Lower leg skin (tissue), 4 donors: ENCODE data around the gene CDH11. TPM values are rescaled to one million over a fixed set of nuclear protein-coding genes. Genes with fewer than 3 reads are reported as not detected.

Source experiments
- DNase-seq, 2 donors: peaks; one replicate each; pipeline ENCODE4 v3.0.0-alpha.2; 2019; ENCODE audit warnings: low spot score in 2 of 2
- H3K4me3 ChIP-seq: fragments of 200-600 bp; sonication (generic); 2 replicates; pipeline ENCODE4 v1.5.1; 2017; ENCODE audit warnings: mild to moderate bottlenecking, low read depth; ENCODE audit not compliant: poor library complexity, severe bottlenecking
- CTCF ChIP-seq, 3 donors: fragments of 450-650 bp; IDR thresholded peaks; one replicate each; pipeline ENCODE4 v1.5.1; 2016; ENCODE audit warnings: antibody characterized with exemption in 3 of 3, mild to moderate bottlenecking in 3 of 3, moderate library complexity in 2 of 3
- POLR2A ChIP-seq, 2 donors: fragments of 450-650 bp; IDR thresholded peaks; one replicate each; pipeline ENCODE4 v1.6.1; 2016 to 2017; ENCODE audit warnings: antibody characterized with exemption in 2 of 2, mild to moderate bottlenecking in 1 of 2, moderate library complexity in 1 of 2
- WGBS, 2 donors: methylation state at CpG; one replicate each; pipeline ENCODE4 v1.1.5; 2018; 5-methylcytosine and 5-hydroxymethylcytosine counted together
- intact Hi-C: fragments of 100-400 bp; cut with DNase I; formaldehyde crosslinking; loops from one replicate; pipeline ENCODE4 v1.15.0; 2023; ENCODE audit warnings: low total_unique reads
- total RNA-seq, 4 donors: library from RNA; depleted of rRNA; stranded (reverse); fragments of >200 nt; gene quantifications; one replicate each; pipeline ENCODE4 v1.1.0, GENCODE V29; 2016

The CDH11 gene
- total RNA-seq, 4 donors from 2014 or later = 37.4 to 78.8 (median 47.5) TPM

- no peak for TF ChIP-seq POLR2A (IDR thresholded peaks at IDR 0.05)
- TF ChIP-seq CTCF (IDR thresholded peaks at IDR 0.05) = no peak
- intact Hi-C loops = no loop called here
- DNase-seq = no peak
- H3K4me3 ChIP-seq = no peak overlapping the region
- WGBS, 2 donors = 59 to 62% methylated on average over 2 of the region's 2 CpGs
Measured at GRCh38 chr16:64962786-64963185, 159.1 kb downstream of the CDH11 start.

DNA sequence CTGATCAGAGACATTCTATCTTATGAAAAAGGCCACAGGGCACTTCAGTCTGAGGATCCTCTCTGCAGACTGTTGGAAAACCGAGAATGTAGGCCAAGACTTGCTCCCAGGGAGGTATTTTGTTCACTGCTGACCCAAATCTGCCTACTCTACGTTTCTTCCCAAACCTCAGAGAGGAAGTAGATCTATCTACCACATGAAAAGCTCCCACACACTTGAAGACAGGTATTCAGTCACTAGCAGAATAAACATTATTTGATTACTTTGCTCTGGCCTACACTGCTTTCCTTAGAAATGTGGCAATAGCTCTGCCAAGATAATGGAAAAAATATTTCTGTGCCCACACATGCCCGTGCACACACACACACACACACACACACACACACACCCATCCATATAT is 164.6 kb downstream of the CDH11 start:
- intact Hi-C loops = no loop called here
- 61 to 63% methylated on average over 3 of the region's 3 CpGs for WGBS, 2 donors
- TF ChIP-seq POLR2A (IDR thresholded peaks at IDR 0.05) = no peak
- no peak for TF ChIP-seq CTCF (IDR thresholded peaks at IDR 0.05)
- no peak for DNase-seq
- no peak overlapping the region for H3K4me3 ChIP-seq

DNA sequence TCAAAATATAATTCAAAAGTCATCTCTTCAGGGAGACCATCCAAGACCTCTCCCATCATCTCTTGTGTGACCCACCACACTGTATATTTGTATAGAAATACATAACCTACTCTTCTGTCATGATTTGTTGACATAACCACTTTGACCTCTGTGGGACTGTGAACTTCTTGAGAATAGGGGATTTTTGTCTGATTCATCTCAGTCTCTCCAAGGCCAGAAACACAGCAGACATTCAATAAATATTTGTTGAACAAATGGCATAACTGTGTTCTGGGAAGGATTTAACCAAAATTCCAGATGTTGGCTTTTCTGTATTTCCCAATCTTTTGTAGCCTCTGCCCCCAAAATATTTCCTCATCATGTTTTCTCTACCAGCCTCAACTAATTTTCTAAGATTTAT is 169.7 kb downstream of the CDH11 start:
- intact Hi-C loops = no loop called here
- DNase-seq = no peak
- no peak overlapping the region for H3K4me3 ChIP-seq
- TF ChIP-seq POLR2A (IDR thresholded peaks at IDR 0.05) (no peak), CTCF (IDR thresholded peaks at IDR 0.05) (no peak)

- no peak overlapping the region for H3K4me3 ChIP-seq
- no peak for DNase-seq
- no peak for TF ChIP-seq CTCF (IDR thresholded peaks at IDR 0.05)
- no peak for TF ChIP-seq POLR2A (IDR thresholded peaks at IDR 0.05)
- WGBS, 2 donors = 89 to 94% methylated on average over 8 of the region's 8 CpGs
- intact Hi-C loops = no loop called here
Measured at GRCh38 chr16:64951193-64951592, 170.7 kb downstream of the CDH11 start.

DNA sequence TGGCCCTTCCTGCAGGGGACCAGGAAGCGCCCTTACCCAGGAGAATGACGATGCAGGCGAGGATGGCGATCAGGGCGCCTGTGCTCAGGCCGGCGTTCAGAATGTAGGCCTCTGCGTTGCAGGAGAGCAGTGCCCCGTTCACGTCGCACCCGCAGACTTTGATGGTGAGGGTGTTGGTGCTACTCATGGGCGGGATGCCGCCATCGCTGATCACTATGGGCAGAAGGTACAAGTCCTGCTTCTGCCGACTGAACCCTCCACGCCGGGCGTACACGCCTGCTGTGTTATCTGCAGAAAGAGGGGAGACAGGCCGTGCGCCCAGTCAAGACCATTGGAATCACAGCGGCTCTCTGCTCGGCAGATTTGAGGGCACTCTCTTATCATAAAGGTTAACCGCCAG is 171.1 kb downstream of the CDH11 start:
- TF ChIP-seq CTCF (IDR thresholded peaks at IDR 0.05) (no peak), POLR2A (IDR thresholded peaks at IDR 0.05) (no peak)

GRCh38 chr16:64950262-64950661 is 171.6 kb downstream of the CDH11 start:
- H3K4me3 ChIP-seq = no peak overlapping the region
- no peak for DNase-seq
- TF ChIP-seq CTCF (IDR thresholded peaks at IDR 0.05) = no peak
- TF ChIP-seq POLR2A (IDR thresholded peaks at IDR 0.05) = no peak
- WGBS, 2 donors = 90 to 93% methylated on average over 7 of the region's 7 CpGs
- intact Hi-C loops = no loop called here

More for the DNA sequence above, 171.1 kb downstream of the CDH11 start:
- intact Hi-C loops = no loop called here
- no peak for DNase-seq
- WGBS, 2 donors = 95 to 98% methylated on average over 25 of the region's 25 CpGs
- H3K4me3 ChIP-seq = no peak overlapping the region
